Panc1 (cell line): Measurements from ENCODE around the gene UGT1A10. TPM values are rescaled to one million over a fixed set of nuclear protein-coding genes. Genes with fewer than 3 reads are reported as not detected.

ENCODE experiments used
- ATAC-seq: fragments of 200-7000 bp; cut with Tn5 transposase; 2 replicates; pipeline ENCODE4 v1.9.1; 2020; ENCODE audit warnings: mild to moderate bottlenecking, moderate library complexity
- BruUV-seq: library from RNA; stranded (reverse); fragments of 400-500 nt; replicated peaks from 2 replicates; lab custom pipeline; 2021; lab: Mats Ljungman, UMichigan
- CTCF ChIA-PET: fragments of 300-600 bp; sonication (Branson Sonifier 250); formaldehyde crosslinking; loops from one replicate; lab custom pipeline; 2022; ENCODE audit warnings: antibody characterized with exemption; lab: Charles Lee
- POLR2A ChIA-PET: fragments of 300-600 bp; sonication (Branson Sonifier 250); formaldehyde crosslinking; loops from one replicate; lab custom pipeline; 2022; ENCODE audit warnings: antibody characterized with exemption; lab: Charles Lee
- DNase-seq: peaks from one replicate; pipeline ENCODE4 v3.0.0-alpha.2; 2010; ENCODE audit warnings: low read depth, low spot score
- H3K27ac ChIP-seq: 2 replicates; pipeline ENCODE4 v1.5.1; 2011; ENCODE audit warnings: mild to moderate bottlenecking, low read length, inconsistent platforms
- H3K27me3 ChIP-seq: fragments of 200-500 bp; sonication (Bioruptor generic); 2 replicates; pipeline ENCODE4 v1.6.0; 2014; ENCODE audit warnings: low read length, inconsistent platforms; ENCODE audit not compliant: control insufficient read depth, insufficient read depth
- H3K36me3 ChIP-seq: fragments of 200-500 bp; sonication (Bioruptor generic); 2 replicates; pipeline ENCODE4 v1.5.1; 2014; ENCODE audit warnings: inconsistent platforms, mild to moderate bottlenecking, low read length, moderate library complexity; ENCODE audit not compliant: control insufficient read depth, insufficient read depth
- H3K4me1 ChIP-seq: 2 replicates; pipeline ENCODE4 v1.5.1; 2011; ENCODE audit warnings: inconsistent platforms, mild to moderate bottlenecking, low read length, moderate library complexity; ENCODE audit not compliant: control insufficient read depth, insufficient read depth
- H3K4me3 ChIP-seq, 2 experiments: 2 replicates each; pipeline ENCODE4 v1.5.1; 2011 to 2012; ENCODE audit warnings: low read depth in 2 of 2, low read length in 2 of 2, mild to moderate bottlenecking in 2 of 2, inconsistent platforms in 1 of 2, moderate library complexity in 1 of 2
- H3K9me3 ChIP-seq: fragments of 200-500 bp; sonication (Bioruptor generic); 2 replicates; pipeline ENCODE4 v1.5.1; 2014; ENCODE audit warnings: low read depth, mild to moderate bottlenecking, inconsistent platforms, low read length, moderate library complexity; ENCODE audit not compliant: control insufficient read depth, insufficient read depth
- CTCF ChIP-seq: fragments of 450-650 bp; IDR thresholded peaks from 2 replicates; pipeline ENCODE4 v1.5.1; 2017; ENCODE audit warnings: mild to moderate bottlenecking
- POLR2AphosphoS5 ChIP-seq: IDR thresholded peaks from 2 replicates; pipeline ENCODE4 v1.6.1; 2012; ENCODE audit warnings: mild to moderate bottlenecking, low read depth, low read length, moderate library complexity
- REST ChIP-seq, 2 experiments: IDR thresholded peaks; 2 replicates each; pipeline ENCODE4 v1.6.1; 2011 to 2012; ENCODE audit warnings: low read depth in 2 of 2, control low read depth in 1 of 2, low read length in 1 of 2, mild to moderate bottlenecking in 1 of 2, moderate library complexity in 1 of 2; ENCODE audit not compliant: insufficient read depth in 1 of 2
- SIN3A ChIP-seq: IDR thresholded peaks from 2 replicates; pipeline ENCODE4 v1.6.1; 2012; ENCODE audit warnings: low read depth, mild to moderate bottlenecking, low read length, moderate library complexity, borderline replicate concordance; ENCODE audit not compliant: insufficient read depth
- TCF7L2 ChIP-seq: IDR thresholded peaks from 2 replicates; pipeline ENCODE4 v1.6.1; 2011; ENCODE audit warnings: mild to moderate bottlenecking, low read depth, low read length, inconsistent platforms
- in situ Hi-C: cut with HindIII; loops from 2 replicates; pipeline ENCODE4 v1.10.0; 2016; ENCODE audit warnings: low sequenced_read_pairs, low pct_unique_long_range_greater_than_20kb
- intact Hi-C: fragments of 100-400 bp; cut with micrococcal nuclease; formaldehyde crosslinking; loops from one replicate; pipeline ENCODE4 v1.10.0; 2022; ENCODE audit not compliant: unreplicated experiment
- total RNA-seq: library from RNA; stranded (reverse); gene quantifications from one replicate; pipeline ENCODE4 v1.2.1, GENCODE V29; 2021; ENCODE audit not compliant: unreplicated experiment

The UGT1A10 gene
- total RNA-seq, 1 experiment from 2014 or later = not detected

GRCh38 chr2:233821709-233822100, 185.5 kb downstream of the UGT1A10 start:
- ATAC-seq = no peak
- TF ChIP-seq TCF7L2 (no peak), CTCF (no peak), REST (IDR thresholded peaks at IDR 0.05; ENCODE audit: insufficient read depth in 1 of 2, low read depth in 2 of 2, low read length in 1 of 2) (no peak), POLR2AphosphoS5 (no peak), SIN3A (no peak)
- intact Hi-C loops (no loop called here), in situ Hi-C loops (no loop called here)
- Histone ChIP-seq H3K27me3 (no peaks in the 10 kb centered on the region), H3K36me3 (no peaks in the 10 kb centered on the region), H3K4me1 (no peaks in the 10 kb centered on the region), H3K4me3 (no peak overlapping the region), H3K9me3 (no peaks in the 10 kb centered on the region), H3K27ac (no peak overlapping the region)
- no TSS peak for BruUV-seq
- POLR2A ChIA-PET = no interaction called here
- CTCF ChIA-PET = no interaction called here
- no peak for DNase-seq

GRCh38 chr2:233822101-233822771, 186.0 kb downstream of the UGT1A10 start:
- no peaks in the 10 kb centered on the region for H3K9me3 ChIP-seq
- no peaks in the 10 kb centered on the region for H3K36me3 ChIP-seq
- in situ Hi-C loops (no loop called here), intact Hi-C loops (no loop called here)
- H3K27ac ChIP-seq = no peak overlapping the region
- H3K27me3 ChIP-seq = no peaks in the 10 kb centered on the region
- ChIA-PET CTCF (no interaction called here), POLR2A (no interaction called here)
- H3K4me1 ChIP-seq = no peaks in the 10 kb centered on the region
- TF ChIP-seq POLR2AphosphoS5 (no peak), SIN3A (no peak), REST (IDR thresholded peaks at IDR 0.05; ENCODE audit: insufficient read depth in 1 of 2, low read depth in 2 of 2, low read length in 1 of 2) (no peak), CTCF (no peak), TCF7L2 (no peak)
- ATAC-seq = no peak
- no peak overlapping the region for H3K4me3 ChIP-seq
- no peak for DNase-seq
- BruUV-seq = no TSS peak
